Thoracic aorta (tissue), 2 donors: ENCODE data around the gene STRN. TPM values are rescaled to one million over a fixed set of nuclear protein-coding genes. Genes with fewer than 3 reads are reported as not detected.

Experiments used
- ATAC-seq: fragments of 150-250 bp; one replicate; pipeline ENCODE4 v1.8.0; 2017; ENCODE audit warnings: low read depth; ENCODE audit not compliant: insufficient number of reproducible peaks, low FRiP score
- DNase-seq: peaks from one replicate; pipeline ENCODE4 v3.0.0-alpha.2; 2020; ENCODE audit warnings: low spot score
- H3K27ac ChIP-seq, 2 donors: fragments of 200-600 bp; sonication (generic); 1 replicate in 1 of 2; 2 replicates in 1 of 2; pipeline ENCODE4 v1.5.1; 2016; ENCODE audit warnings: mild to moderate bottlenecking in 2 of 2, moderate library complexity in 2 of 2
- H3K27me3 ChIP-seq: fragments of 200-600 bp; sonication (generic); replicated peaks from 2 replicates; pipeline ENCODE4 v1.6.0; 2016; ENCODE audit warnings: mild to moderate bottlenecking; ENCODE audit not compliant: insufficient read depth
- H3K36me3 ChIP-seq: fragments of 200-600 bp; sonication (generic); one replicate; pipeline ENCODE4 v1.5.1; 2016
- H3K4me1 ChIP-seq, 2 donors: fragments of 200-600 bp; sonication (generic); 1 replicate in 1 of 2; 2 replicates in 1 of 2; pipeline versions ENCODE4 v1.5.1 to v1.6.0; 2016; ENCODE audit warnings: low read depth in 2 of 2, mild to moderate bottlenecking in 1 of 2; ENCODE audit not compliant: control insufficient read depth in 1 of 2
- H3K4me3 ChIP-seq: fragments of 200-600 bp; sonication (generic); 2 replicates; pipeline ENCODE4 v1.5.1; 2016; ENCODE audit warnings: mild to moderate bottlenecking
- H3K9me3 ChIP-seq: fragments of 200-600 bp; sonication (generic); 2 replicates; pipeline ENCODE4 v1.5.1; 2016
- total RNA-seq, 2 donors: library from RNA; depleted of rRNA; stranded (reverse); fragments of >200 nt; gene quantifications; one replicate each; pipeline versions ENCODE4 v1.1.0 to v1.2.3, GENCODE V29; 2016
- TF ChIP-seq, protein P1 (sequence below): fragments of 200-600 bp; sonication (generic); IDR thresholded peaks from one replicate; pipeline ENCODE4 v1.5.1; 2019; ENCODE audit warnings: antibody characterized with exemption

STRN gene
- total RNA-seq, 2 donors from 2014 or later = 14.6 to 23.4 TPM

DNA sequence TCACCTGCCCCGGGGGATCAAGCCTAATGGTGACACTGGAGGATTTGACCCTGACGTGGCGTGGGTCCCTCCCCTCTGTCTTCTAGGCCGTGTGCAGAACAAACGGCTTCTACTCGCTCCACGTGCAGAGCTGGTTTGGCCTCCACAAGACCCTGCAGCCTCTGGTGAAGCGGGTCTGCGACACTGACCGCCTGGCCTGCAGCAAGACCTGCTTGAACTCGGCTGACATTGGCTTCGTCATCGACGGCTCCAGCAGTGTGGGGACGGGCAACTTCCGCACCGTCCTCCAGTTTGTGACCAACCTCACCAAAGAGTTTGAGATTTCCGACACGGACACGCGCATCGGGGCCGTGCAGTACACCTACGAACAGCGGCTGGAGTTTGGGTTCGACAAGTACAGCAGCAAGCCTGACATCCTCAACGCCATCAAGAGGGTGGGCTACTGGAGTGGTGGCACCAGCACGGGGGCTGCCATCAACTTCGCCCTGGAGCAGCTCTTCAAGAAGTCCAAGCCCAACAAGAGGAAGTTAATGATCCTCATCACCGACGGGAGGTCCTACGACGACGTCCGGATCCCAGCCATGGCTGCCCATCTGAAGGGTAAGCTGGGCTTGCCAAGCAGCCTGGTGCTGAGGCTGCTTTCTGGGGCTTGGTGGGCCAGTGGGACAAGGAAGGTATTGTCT is 157.8 kb downstream of the STRN start:
- no peak for DNase-seq

DNA sequence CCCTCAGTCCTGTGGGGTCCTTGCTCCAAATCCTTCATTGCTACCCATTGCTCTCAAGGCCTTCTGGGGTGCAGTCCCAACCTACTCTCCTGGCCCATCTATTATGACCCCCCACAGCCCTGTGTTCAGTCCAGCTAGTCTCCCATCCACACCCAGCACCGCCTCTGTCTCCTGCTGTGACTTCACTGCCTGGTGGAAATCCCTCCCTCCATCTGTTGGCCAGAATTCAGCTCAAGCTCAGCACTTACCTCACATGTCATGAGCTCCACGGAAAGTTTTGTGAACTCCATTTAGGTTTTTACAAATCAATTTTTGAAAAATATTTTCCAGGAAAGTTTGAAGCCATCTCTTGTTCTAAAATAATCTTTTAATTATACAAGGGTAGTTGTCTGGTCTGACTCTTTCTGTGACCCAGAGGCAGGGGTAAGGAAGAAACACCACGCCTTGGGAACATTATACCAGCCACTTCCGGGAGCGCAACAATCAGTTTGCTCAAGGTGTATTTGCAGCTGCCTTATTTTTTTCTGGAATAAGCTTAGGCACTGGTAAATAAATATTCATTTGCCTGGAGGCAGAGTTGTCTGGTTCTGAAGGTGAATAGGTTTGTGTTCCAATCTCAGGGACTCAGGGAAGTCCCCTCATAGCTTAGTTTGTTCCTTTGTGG is 159.0 kb downstream of the STRN start:
- Histone ChIP-seq H3K4me1 (no peaks in the 10 kb centered on the region), H3K27ac (no peak overlapping the region), H3K27me3 (no peaks in the 10 kb centered on the region), H3K9me3 (no peaks in the 10 kb centered on the region), H3K4me3 (no peak overlapping the region), H3K36me3 (no peaks in the 10 kb centered on the region)
- no peak for DNase-seq
- TF ChIP-seq, protein P1, sequence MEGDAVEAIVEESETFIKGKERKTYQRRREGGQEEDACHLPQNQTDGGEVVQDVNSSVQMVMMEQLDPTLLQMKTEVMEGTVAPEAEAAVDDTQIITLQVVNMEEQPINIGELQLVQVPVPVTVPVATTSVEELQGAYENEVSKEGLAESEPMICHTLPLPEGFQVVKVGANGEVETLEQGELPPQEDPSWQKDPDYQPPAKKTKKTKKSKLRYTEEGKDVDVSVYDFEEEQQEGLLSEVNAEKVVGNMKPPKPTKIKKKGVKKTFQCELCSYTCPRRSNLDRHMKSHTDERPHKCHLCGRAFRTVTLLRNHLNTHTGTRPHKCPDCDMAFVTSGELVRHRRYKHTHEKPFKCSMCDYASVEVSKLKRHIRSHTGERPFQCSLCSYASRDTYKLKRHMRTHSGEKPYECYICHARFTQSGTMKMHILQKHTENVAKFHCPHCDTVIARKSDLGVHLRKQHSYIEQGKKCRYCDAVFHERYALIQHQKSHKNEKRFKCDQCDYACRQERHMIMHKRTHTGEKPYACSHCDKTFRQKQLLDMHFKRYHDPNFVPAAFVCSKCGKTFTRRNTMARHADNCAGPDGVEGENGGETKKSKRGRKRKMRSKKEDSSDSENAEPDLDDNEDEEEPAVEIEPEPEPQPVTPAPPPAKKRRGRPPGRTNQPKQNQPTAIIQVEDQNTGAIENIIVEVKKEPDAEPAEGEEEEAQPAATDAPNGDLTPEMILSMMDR = no peak
- ATAC-seq = no peak

More for the DNA sequence above, 157.8 kb downstream of the STRN start:
- H3K36me3 ChIP-seq = no peaks in the 10 kb centered on the region
- no peak overlapping the region for H3K27ac ChIP-seq
- TF ChIP-seq, protein P1 = no peak
- H3K9me3 ChIP-seq = no peaks in the 10 kb centered on the region
- H3K27me3 ChIP-seq = no peaks in the 10 kb centered on the region
- no peak overlapping the region for H3K4me3 ChIP-seq
- no peaks in the 10 kb centered on the region for H3K4me1 ChIP-seq
- ATAC-seq = no peak

DNA sequence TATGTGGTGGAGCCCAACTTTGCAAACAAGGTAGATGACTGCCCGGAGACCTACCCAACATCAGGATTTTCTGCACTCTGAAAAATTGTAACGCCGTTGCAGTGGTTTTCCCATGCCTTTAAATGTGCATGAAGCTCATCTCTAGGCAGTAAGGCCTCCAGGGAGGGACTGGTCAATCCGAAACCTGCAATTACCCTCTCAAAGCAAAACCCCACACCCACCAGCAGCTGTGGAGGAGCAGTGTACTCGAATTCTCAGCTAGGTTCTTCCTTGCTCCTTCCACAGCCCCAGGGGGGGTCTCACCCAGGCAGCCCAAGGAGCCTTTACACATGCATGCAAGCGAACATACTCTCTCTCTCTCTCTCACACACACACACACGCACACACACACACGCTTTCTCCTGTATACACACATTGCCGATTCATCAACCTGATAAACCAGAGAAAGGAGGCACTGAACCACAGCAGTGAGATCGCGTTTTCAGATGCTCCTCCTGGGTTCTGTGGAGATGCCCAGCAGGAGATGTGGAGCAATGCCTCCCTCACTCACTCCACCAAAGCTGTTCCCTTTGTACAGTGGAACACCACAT is 160.6 kb downstream of the STRN start:
- Histone ChIP-seq H3K36me3 (no peaks in the 10 kb centered on the region), H3K4me3 (no peak overlapping the region), H3K4me1 (no peaks in the 10 kb centered on the region), H3K9me3 (no peaks in the 10 kb centered on the region), H3K27me3 (no peaks in the 10 kb centered on the region), H3K27ac (no peak overlapping the region)
- no peak for DNase-seq
- no peak for ATAC-seq
- TF ChIP-seq, protein P1 = no peak

DNA sequence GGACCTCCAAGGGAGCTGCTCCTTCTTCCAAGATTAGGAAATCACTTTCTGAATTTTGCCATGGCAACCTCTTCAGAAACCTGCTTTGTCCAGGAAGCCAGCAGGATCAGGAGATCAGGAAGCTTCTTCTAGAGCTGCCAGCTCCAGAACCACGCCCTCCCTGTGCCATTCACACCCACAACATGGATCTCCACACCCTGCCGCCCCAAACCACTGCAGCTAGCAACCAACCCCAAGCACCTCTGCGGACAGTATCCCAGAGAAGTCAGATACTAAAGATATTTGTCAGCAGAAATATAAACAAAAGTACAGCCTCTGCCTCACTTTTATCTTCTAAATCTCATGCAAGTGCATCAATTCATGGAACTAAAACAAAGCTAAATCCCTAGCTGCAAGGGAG is 163.4 kb downstream of the STRN start:
- DNase-seq = no peak

DNA sequence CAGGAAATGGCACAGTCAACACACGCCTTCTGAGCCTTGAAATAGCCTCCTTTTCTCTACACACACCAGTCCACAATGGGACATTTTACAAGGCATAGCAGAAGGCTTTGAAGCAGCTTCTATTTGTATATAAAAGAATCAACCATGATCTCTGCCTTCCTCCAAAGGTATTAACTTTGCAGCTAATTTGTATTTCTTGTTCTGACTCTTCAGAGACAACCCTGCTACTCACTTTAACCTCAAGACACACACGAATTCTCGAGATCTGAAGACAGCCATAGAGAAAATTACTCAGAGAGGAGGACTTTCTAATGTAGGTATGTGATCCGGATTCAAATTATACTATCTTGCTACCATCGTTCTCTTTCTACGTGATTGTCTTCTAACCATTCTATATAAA is 165.2 kb downstream of the STRN start:
- no peaks in the 10 kb centered on the region for H3K4me1 ChIP-seq
- no peaks in the 10 kb centered on the region for H3K9me3 ChIP-seq
- H3K27me3 ChIP-seq = no peaks in the 10 kb centered on the region
- ATAC-seq (no peak), DNase-seq (no peak)
- H3K27ac ChIP-seq = no peak overlapping the region
- TF ChIP-seq, protein P1 = no peak
- no peaks in the 10 kb centered on the region for H3K36me3 ChIP-seq
- no peak overlapping the region for H3K4me3 ChIP-seq

More for the DNA sequence above, 163.4 kb downstream of the STRN start:
- H3K4me1 ChIP-seq = no peaks in the 10 kb centered on the region
- no peak overlapping the region for H3K27ac ChIP-seq
- ATAC-seq = no peak
- TF ChIP-seq, protein P1 = no peak
- H3K27me3 ChIP-seq = no peaks in the 10 kb centered on the region
- no peaks in the 10 kb centered on the region for H3K9me3 ChIP-seq
- H3K4me3 ChIP-seq = no peak overlapping the region
- H3K36me3 ChIP-seq = no peaks in the 10 kb centered on the region
